Pons (tissue), 1 donor: ENCODE results near the gene SDK2.

Source experiments
- DNase-seq: peaks from one replicate; pipeline ENCODE4 v3.0.0-alpha.2; 2016; ENCODE audit warnings: low spot score

The SDK2 gene

DNA sequence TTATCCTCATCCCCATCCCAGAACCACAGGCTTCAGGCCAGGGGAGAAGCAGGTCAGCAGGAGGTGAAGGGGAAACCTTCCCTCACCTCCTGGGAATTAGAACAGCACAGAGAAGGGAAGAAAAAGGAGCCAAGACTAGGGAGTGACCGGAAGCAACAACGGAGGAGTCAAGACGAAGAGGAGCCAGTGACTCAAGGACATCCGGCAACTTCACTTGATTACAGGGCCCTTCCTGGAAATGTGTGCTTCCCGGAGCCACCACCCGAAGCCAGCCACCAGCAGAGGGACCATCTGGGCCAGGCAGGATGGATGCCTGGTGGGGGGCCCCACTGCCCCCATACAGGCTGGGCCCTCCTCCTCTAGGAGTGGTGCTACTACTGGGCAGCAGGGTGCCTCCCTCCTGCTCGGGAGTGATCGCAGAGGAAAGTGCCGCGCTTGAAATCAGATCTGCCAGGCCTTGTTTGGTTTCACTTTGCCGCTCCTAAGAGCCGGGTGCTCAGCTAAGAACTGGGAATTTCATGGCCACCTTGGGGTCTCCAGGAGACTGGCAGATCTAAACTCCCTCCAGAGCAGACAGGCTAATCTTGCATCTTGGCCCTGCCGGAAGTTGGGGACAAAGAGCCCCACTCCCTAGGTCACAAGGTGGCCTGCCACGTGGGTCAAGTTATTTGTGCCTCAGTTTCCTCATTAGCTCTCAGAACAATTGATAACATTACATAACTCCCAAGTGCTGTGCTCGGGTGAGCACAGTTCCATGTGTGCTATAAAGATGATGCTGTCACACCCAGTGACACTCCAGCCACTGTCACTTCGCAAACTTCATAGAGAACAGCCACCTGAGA, 339.1 kb downstream of the SDK2 start:
- no peak for DNase-seq

- no peak for DNase-seq
These were observed 339.8 kb downstream of the SDK2 start for GRCh38 chr17:73304438-73304837.

DNA sequence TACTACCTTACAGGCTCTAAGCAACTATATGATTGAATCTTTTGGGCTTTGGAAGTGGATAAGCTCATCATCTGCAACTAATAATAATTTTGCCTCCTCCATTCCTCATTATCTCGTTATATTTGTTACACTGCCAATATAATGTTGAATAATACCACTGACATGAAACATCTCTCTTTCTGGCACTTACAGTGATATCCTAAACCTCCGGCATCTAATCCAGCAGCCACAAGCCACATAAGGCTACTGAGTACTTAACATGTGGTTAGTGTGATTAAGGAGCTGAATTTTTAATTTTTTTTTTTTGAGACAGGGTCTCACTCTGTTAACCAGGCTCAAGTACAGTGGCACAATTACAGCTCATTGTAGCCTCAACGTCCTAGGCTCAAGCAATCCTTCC, 342.1 kb downstream of the SDK2 start:
- DNase-seq = no peak

- no peak for DNase-seq
These were observed 342.9 kb downstream of the SDK2 start for GRCh38 chr17:73301369-73301768.

GRCh38 chr17:73300392-73300791, 343.9 kb downstream of the SDK2 start:
- no peak for DNase-seq

DNA sequence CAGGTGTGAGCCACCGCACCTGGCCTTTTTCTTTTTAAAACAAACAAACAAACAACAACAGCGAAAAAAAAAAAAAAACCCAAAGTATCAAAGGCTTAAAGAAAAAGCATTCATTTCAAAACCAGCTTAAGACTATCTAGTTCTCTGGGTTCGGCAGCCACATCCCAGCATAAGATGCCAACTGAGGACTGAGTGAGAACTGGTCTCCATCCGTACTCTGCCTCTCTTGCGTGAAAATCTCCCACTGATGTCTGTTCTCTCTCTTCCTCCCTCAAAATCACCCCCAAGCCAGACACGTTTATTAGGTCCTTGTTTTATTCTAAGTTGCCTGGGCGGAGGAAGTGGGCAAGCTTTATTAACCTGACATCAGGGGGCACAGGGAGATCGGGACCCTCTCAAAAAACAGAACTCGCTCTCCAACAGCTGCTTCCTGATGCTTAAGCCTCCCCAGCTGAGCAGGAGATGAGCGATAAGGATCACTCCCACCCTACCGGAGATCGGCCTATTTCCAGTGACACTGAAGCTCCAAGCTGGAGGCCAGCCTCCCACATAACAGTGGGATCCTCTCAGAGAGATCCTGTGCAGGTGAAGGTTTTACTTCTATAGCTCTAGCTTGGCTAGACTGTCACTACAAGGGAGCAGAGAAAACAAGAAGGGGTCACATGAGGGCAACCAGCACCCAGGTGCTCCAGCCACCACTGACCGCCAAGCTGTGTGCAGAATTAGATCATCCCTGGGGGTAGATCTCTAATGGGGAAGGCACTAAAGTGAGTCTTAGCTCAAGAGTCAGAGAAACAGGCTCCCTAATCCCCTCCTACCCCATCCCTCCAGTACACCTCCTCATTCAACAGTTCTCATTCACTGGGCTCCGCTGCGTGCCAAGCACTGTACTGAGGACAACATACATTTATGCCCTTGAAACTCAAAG, 346.0 kb downstream of the SDK2 start:
- no peak for DNase-seq

GRCh38 chr17:73293480-73293911, 350.7 kb downstream of the SDK2 start:
- peak; percentile 36 for DNase-seq

DNA sequence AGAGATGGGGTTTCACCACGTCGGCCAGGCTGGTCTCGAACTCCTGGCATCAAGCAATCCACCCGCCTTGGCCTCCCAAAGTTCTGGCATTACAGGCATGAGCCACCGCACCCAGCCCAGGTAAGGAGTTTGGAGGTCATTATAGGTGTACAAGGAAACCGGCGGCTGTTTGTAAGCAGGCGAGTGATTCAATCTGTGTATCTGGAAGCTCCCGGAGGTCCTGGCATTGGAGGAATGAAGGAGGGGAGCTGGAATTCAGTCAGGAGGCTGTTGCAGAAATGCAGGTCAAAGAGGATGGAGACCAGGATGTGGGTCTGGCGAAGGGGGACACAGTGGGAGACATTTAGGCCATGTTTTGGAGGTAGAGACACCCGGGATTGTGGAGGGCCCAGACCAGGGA, 351.2 kb downstream of the SDK2 start:
- DNase-seq = no peak

- no peak for DNase-seq
These were observed 352.2 kb downstream of the SDK2 start for GRCh38 chr17:73292031-73292531.

DNA sequence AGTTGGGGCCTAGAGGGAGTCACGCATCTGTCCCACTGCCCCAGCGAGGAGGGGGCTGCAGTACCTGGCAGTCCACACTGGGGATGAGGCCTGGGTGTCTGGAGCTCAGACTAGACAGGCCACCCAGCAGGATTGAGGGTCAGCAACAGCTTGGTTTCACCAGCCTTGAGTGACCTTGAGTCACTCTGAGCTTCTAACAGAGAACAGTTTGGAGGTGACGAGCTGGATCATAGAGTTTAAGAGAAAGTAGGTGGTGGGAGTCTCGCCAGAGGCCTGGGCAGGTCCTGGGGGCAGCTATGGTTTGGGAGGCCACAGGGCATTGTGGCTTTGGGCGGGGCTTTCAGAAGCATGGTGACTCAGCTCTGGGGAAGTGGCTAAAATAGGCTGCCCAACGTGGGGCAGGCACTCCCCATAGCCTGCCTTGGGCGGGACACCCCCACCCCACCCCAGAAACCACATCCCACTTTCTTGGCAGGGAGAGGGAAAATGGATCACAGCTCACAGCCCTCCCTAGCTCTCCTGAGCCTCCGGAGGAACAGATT, 352.9 kb downstream of the SDK2 start:
- no peak for DNase-seq

- DNase-seq = no peak
These were observed 353.6 kb downstream of the SDK2 start for GRCh38 chr17:73290399-73291259.

DNA sequence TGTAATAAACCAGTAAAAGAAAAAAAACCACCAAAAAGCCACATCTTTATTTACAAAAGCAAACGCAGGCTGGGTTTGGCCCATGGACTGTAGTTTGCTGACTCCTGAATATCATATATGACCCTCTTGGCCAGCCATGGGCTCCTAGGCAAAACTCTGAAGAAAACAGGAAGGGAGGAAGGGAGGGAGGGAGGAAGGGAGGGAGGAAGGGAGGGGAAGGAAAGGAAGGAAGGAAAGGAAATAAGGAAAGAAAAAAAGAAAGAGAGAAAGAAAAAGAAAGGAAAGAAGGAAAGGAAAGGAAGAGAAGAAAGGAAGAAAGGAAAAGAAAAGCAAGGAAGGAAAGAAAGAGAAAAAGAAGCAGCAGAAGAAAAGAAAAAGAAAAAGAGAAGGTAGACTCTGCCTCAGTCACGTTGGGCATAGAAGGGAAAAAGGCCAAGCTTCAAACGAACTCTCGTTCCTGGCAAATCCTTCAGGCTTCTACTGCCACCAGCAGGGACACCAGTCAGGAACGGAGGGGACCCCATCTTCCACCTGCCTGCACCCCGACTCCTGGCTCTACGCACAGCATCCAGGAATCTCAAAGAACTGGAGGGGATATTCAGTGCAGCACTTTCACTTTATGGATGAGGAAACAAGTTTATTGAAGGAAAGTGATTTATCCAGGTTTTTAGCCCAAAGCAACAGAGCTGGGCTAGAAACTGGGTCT, 354.5 kb downstream of the SDK2 start:
- no peak for DNase-seq

- no peak for DNase-seq
These were observed 355.5 kb downstream of the SDK2 start for GRCh38 chr17:73288534-73289302.

- no peak for DNase-seq
These were observed 357.4 kb downstream of the SDK2 start for GRCh38 chr17:73286863-73287296.

GRCh38 chr17:73285916-73286862, 358.1 kb downstream of the SDK2 start:
- DNase-seq = no peak

DNA sequence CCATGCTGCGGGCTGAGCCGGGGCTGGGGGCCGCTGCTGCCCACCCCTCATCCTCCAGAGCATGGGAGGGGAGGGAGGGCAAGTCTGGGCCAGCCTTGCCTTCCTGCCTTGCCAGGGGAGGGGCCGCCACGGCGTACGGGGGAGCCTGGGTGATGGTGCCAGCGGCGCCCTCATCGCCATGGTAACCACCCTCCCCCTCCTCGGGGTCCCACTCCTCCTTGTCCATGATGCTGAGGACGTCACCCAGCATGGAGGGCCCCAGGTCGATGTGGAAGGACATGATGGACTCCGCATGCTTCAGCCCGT, 358.7 kb downstream of the SDK2 start:
- no peak for DNase-seq

DNA sequence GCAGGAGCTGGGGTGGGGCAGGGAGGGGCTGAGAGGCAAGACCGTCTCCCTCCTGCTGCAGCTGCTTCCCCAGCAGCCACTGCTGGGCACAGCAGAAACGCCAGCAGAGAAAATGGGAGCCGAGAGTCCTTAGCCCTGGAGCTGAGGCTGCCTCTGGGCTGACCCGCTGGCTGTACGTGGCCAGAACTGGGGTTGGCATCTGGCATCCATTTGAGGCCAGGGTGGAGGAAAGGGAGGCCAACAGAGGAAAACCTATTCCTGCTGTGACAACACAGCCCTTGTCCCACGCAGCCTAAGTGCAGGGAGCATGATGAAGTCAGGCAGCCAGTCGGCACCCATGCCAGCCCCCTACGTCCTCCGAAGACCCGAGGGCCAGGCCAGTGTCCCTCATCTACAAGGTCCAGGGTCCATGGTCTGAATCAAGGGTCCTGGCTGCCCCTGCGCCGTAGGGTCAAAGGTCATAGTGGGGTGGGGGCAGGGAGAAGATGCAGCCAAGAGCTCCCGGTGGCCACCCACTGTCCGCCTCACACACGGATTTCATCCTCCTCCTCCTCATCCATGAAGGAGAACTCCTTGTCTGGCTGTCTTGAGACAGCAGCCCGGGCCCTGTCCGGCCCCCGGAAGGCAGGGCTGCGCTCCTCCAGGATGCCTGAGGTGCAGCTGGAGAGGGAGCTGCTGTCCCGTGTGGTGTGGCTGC, 359.2 kb downstream of the SDK2 start:
- DNase-seq = no peak
